NCI-H524 treated with DMSO at 0.1 percent for 48 hours (cell line): ENCODE measurements around the gene MTG1.
"Not testable (repeated sequence)": the region's sequence is repeated elsewhere in the genome, so short reads cannot be mapped to it uniquely, and the experiment has no call there.

ENCODE experiments used
- DNase-seq: peaks from one replicate; lab custom pipeline; 2025; lab: John Stamatoyannopoulos, UW

The MTG1 gene

DNA sequence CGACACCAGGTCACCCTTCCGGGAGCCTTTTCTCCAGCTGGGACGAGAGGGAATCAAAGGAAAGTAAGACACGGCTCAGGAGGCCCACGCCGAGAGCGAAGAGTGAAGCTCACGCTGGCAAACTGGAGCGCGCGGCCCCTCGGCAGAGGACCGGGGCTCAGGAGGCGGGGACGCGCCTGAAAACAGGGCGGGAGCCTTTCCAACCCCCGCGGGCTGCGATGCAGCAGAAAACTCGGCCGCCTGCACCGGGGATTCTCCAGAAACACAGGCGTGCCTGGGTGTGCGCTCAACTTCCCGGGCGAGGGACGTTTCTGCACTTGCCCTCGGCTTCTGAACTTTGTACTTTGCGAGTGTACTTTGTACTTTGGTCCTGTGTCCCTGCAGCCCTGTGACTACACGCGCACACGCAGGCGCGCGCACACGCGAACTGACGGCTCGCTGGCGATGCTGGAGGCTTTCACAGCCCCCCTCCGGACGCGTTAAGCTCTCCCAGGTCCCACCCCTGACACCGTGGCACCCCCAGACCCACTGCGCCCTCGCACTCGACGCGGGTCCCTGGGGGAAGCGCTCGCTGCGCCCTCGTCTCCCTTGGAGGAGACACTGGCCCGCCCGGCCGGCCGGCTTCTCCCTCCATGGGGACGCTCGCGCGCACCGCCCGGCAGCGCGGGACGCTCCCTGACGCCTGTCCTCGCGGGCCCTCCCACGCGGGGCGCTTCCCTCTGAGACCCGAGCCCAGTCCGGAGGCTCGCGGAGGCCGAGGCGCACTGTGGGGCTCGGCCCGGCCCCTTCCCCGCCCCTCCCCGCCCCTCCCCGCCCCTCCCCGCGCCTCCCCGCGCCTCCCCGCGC lies 15.5 kb upstream of the MTG1 start:
- no peak for DNase-seq

DNA sequence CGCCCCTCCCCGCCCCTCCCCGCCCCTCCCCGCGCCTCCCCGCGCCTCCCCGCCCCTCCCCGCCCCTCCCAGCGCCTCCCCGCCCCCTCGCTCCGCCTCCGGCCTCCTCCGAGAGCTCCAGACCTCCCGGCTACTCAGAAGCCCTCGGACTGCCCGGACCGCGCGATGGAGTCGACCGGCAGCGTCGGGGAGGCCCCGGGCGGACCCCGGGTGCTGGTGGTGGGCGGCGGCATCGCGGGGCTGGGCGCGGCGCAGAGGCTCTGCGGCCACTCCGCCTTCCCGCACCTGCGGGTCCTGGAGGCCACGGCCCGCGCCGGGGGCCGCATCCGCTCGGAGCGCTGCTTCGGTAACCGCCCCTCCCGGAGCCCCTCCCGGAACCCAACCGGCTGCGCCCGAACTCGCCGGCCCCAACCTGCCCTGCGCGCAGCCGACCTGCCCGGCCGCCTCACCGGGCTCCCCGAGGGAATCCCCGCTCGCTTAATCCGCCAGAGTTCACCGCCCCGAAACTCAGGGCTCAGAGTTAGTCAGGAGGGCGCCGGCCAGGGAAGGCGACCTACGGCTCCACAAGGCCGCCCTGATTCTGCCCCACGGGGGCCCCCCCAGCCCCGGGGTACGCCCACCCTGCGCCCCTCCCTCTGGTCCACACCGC lies 14.7 kb upstream of the MTG1 start, which contains the start of gene PAOX:
Gene PAOX, plus strand, starts transcription at position 111 of the 649 bp plus-strand sequence. Its CDS starts 55 bp downstream, at position 166.
- DNase-seq, result no peak

DNA sequence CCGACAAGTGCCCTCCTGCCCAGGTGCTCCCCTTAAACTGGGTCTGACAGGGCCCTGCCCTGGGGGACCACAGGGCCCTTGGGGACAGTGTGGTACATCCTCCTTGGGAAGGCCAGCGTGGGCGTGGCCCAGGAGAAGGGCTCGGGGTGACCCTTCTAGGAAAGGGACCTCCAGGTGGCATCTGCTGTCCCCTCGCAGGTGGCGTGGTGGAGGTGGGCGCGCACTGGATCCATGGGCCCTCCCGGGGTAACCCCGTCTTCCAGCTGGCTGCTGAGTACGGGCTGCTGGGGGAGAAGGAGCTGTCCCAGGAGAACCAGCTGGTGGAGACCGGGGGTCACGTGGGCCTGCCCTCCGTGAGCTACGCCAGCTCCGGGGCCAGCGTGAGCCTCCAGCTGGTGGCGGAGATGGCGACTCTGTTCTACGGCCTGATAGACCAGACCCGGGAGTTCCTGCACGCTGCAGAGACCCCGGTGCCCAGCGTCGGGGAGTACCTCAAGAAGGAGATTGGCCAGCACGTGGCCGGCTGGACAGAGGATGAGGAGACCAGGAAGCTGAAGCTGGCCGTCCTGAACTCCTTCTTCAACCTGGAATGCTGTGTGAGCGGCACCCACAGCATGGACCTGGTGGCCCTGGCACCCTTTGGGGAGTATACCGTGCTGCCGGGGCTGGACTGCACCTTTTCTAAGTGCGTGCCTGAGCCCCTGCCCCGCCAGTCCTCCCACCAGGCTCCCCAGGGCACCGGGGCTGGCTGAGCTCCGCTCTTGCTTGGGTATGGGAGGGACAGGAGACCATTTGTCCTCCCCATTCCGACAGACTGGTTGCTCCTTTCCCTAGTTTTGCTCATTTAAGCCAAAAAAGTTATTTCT lies 13.9 kb upstream of the MTG1 start:
- DNase-seq, result no peak

DNA sequence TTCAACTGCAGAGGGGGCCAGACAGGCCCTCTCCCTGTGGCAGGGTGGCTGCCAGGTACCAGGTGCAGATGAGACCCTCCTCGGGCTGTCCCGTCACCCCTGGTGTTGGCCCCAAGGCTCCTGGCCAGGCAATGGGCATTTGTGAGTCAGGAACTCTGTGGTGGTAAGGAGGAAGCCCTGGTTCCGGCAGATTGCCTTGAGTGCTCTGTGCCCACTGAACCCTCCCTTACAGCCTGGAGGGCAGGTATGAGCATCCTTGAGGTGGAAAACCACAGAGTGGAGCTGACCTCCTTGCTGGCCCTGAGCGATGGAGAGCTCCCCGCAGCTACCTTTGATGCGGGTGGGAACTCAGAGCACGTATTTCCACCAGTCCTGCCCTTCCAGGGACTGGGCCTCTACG lies 12.9 kb upstream of the MTG1 start:
- DNase-seq, result no peak

DNA sequence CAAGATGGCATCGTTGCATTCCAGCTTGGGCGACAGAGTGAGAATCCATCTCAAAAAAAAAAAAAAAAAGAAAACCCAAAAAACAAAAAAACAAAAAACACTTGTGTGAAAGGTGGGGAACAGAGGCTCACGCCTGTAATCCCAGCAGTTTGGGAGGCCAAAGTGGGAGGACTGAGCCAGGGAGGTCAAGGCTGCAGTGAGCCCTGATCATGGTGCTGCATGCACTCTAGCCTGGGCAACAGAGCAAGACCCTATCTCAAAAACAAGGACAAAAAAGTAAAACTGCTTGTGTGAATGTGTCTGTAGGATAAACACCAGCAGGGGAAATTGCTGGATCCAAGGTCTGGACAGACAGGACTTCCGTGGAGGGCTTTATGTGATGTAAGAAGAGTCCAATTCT lies 10.4 kb upstream of the MTG1 start:
- DNase-seq, result no peak

DNA sequence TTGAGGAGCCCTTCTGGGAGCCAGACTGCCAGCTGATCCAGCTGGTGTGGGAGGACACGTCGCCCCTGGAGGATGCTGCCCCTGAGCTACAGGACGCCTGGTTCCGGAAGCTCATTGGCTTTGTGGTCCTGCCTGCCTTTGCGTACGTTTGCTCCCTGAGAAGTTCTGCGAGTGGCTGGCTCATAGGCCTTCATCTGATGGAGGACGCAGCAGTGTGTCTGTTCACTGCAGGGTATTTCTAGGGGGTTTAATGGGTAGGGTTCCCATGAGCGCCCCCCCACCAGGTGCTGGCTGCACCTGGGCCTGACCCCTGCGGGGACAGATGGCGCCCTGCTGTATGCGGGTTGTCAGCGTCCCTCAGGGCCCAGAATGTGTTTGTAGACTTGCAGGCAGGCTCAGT lies 9.9 kb upstream of the MTG1 start:
- DNase-seq, result no peak

DNA sequence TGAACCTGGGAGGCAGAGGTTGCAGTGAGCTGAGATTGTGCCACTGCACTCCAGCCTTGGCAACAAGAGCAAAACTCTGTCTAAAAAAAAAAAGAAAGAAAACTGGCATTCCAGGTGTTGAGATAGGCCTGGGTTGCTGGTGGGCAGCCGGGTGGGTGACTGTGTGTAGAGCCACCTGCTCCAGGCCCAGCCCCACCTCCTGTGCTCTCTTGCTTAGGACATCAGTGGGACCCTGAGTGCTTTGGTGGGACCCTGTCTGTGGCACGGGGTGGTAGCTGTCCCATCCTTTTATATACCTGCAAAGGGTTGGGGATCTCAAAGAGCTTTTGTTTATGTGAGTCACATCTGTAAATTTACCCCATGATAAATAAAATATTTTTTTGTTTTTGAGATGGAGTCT lies 8.7 kb upstream of the MTG1 start:
- no peak for DNase-seq

DNA sequence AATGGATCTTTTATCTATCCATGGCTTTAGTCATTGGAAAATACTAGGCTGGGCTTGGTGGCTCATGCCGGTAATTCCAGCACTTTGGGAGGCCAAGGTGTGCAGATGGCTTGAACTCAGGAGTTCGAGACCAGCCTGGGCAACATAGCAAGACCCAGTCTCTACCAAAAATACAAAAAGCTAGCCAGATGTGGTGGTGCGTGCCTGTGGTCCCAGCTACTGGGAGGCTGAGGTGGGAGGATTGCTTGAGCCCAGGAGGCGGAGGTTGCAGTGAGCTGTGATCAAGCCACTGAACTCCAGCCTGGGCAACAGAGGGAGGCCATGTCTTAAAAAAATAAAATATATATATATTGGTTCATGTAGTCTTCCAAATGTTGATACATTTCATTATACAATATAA lies 7.0 kb upstream of the MTG1 start:
- DNase-seq, result not testable (repeated sequence)

DNA sequence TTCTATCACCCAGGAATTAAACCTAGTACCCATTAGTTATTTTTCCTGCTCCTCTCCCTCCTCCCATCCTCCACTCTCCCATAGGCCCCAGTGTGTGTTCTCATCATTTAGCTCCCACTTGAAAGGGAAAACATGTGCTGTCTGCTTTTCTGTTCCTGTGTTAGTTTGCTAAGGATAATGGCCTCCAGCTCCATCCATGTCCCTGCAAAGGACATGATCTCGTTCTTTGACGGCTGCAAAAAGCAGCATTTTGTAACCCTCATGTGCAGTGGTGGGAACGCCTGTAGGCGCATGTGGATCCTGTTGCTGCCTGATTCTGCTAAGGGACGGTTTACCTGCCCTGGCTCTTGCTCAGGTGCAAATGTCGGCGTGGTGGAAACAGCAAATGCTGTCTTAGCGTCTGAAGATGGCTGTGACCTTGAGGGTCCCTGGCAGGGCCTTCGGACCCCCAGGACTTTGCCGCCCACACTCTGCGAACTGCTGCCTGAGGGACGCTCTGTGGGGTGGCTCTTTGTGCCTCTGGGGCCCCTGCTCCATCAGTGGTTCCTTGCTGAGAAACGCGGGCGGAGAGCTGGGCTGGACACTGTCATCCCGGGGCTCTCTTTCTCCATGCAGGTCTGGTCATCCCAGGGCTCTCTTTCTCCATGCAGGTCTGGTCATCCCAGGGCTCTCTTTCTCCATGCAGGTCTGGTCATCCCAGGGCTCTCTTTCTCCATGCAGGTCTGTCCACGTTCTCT lies 5.6 kb upstream of the MTG1 start:
- no peak for DNase-seq

DNA sequence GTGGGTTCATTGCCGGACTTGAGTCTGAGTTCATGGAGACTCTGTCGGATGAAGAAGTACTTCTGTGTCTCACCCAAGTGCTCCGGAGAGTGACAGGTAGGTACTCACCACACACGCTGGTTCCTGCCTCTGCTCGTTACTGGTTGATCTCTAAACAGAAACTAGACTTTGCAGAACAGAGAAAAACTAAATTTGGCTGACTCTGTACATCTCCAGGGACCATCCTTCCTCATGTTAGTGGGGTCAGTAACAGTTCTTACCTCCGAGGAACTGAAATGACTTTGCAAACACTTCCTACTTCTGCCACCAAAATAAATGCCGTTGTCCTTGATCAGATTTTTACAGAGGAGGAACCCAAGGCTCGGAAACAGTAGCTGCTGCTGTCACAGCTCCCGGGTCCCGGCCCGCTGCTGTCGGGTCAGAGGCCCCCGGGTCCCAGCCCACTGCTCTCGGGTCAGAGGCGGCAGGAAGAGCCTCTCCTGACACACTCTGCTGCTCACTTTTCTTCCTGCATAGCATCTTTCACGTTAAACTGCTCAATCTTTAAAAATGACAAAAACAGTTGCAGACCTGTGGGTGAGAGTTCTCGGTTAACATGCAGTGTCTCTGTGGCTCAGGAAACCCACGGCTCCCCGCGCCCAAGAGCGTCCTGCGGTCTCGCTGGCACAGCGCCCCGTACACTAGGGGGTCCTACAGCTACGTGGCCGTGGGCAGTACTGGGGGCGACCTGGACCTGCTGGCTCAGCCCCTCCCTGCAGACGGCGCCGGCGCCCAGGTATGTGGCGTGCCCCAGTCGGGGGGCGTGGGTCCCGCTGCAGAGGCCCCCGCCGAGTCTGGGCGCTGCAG lies 4.8 kb upstream of the MTG1 start:
- no peak for DNase-seq

DNA sequence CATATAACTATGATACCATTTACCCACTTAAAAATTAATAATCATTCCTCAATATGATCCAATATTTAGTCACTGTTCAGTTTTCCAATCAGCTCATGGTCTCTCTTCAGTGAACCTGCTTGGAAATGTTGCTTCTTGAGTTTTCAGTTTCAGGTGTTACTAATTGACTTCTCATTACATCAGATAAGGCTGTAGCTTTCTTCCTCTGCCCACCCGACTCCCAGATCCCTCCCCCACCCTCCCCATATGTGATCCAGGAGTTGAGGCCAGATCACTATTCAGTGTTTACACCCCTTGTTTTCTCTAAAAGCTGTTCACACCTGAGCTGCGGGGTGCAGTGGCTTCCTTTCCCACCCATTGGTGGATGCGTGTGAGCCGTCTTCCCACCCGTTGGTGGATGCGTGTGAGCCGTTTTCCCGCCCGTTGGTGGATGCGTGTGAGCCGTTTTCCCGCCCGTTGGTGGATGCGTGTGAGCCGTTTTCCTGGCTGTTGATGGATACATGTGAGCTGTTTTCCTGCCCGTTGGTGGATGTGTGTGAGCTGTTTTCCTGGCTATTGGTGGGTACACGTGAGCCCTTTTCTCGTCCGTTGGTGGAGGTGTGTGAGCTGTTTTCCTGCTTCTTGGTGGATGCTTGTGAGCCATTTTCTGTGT lies 3.2 kb upstream of the MTG1 start:
- DNase-seq, result no peak

DNA sequence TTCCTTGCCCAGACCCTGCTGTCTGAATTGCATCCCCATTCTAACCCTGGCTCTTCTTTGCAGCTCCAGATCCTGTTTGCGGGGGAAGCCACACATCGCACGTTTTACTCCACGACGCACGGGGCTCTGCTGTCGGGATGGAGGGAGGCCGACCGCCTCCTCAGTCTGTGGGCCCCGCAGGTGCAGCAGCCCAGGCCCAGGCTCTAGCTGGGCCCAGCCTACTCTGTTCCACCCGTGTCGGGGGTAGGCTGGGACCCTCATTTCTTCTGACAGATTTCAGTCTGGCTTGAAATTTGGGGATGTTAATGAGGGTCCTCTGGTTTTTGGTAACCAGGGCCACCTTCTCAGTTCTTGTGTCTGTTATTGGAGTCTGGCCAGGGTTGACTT lies 2.7 kb upstream of the MTG1 start:
- DNase-seq, result no peak

DNA sequence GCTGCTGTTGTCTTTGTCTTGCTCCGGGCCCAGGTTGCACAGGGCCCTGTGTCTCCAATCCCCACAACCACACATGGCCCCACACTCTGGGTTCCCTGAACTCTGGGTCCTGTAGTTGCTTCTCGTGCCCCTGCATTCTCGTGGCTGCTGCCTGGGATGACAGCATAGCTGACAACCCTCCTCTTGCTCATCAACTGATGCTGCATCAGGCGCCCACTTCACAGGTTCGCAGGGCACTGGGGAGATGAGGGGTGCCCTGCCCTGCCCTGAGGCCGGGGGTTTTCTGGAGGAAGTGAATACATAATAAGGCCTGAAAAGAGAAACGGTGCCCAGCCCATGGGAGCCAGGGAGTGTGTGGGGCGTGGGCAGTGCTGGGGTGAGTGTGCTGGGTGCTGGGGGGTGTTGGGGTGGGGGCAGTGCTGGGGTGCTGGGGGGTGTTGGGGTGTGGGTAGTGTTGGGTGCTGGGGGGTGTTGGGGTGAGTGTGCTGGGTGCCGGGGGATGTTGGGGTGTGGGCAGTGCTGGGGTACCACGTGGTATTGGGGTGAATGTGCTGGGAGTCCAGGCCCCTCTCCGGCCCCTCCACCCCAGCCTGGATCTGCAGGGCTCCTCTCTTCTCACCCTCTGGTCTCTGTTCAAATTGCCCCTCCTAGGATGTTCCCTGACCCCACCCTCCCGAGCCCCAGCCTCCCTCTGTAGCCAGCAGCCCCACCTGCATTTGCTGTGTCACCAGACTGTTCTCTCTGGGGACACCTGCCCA lies 2.0 kb upstream of the MTG1 start:
- no peak for DNase-seq

DNA sequence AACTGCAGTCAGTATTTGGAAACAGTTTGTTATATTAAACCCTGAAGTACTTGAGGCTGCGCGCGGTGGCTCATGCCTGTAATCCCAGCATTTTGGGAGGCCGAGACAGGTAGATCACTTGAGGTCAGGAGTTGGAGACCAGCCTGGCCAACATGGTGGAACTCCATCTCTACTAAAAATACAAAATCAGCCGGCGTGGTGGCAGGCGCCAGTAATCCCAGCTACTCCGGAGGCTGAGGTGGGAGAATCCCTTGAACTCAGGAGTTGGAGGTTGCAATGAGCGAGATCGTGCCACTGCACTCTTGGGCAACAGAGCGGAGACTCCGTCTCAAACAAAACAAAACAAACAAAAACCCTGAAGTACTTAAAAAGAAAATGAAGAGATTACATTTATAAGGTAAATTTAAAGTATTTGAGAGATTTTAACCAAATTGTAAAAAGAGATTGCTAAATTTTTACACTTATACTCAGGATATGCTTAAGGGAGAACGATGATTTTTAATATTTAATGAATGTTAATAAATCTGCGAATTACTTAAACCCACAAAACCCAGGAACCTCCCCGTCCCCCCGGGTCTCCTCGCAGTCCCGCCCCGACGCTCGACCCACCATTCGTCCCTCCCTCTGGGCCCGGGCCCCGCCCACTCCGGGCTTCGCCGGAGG lies 425 bp upstream of the MTG1 start:
- no peak for DNase-seq

DNA sequence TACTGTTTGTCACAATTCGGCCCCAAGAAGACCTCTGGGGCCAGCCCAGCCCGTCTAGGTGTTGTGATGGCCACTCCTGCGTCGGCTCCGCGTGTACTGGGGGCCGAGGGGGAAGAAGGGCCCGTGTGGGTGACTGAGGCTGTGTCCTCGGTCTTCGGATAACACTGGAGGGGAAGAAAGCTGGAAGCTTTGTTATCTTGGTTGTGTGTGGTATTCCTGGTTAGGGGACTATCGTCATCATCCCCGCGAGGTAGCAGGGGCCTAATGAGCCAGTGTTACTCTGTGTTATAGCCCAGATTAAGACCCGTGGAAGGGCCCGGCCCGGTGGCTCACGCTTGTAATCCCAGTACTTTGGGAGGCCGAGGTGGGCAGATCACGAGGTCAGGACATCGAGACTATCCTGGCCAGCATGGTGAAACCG lies 854 bp downstream of the MTG1 start:
- no peak for DNase-seq

DNA sequence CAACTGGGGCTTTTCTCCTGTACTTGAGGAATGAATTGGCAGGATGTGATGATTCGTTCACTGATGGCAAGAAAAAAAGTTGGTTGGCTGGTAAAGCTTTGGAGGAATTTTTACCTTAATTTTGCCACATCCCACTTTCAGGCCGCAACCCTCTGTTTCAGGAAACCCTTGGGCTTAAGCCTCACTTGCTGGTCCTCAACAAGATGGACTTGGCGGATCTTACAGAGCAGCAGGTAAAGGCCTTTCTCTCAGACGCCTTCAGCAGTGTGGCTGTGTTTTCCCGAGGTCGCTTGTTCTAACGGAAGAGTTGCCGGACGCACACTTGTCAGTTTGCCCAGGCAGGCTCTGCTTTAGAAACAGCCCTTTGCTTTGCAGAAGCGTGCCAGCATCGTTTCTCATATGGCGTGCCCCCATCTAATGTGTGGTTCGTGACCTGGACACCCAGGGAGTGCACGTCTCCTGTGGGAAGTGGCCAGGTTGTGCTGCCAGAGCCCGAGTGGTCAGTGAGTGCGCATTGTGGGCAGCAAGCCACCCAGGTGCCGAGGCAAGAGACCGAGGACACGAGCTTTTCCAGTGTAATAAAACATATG lies 2.2 kb downstream of the MTG1 start:
- DNase-seq, result no peak

DNA sequence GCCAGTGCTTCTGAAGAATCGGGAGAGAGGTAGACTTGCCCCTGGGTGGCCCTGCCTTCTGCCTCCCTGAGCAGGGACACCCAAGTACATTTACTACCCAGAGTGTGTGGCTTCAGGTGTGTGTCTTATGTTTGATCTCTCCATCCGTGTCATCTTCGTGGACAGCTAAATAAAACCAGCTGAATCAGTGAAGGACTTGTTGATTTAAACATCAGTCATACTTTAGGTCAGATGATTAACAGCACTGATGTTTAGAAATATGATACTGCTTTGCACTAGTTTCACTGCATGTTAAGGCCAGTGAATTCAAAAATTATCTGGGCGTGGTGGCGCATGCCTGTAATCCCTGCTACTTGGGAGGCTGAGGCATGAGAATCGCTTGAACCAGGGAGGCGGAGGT lies 4.0 kb downstream of the MTG1 start:
- DNase-seq, result no peak

DNA sequence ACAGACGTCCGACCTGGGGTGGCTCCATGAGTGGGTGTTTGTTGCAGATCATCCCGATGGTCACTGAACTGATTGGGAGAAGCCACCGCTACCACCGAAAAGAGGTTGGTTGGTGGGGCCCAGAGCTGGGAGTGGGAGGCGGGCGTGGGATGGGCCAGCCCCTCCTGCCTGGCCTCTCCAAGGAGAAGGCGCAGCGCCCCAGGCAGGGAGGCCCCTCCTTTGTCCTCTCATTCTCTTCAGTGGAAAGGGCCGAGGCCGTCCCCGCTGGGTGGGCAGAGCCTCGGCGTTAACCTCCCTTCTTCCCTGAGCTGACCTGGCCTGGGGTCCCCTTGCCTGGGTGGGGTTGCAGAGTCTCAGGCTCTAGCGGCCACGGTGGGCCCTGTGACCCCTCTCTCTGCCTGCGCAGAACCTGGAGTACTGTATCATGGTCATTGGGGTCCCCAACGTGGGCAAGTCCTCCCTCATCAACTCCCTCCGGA lies 5.2 kb downstream of the MTG1 start:
- no peak for DNase-seq
